ENCODE results near the gene HOXC10. TPM values are rescaled to one million over a fixed set of nuclear protein-coding genes. Genes with fewer than 3 reads are reported as not detected.

The HOXC10 gene
- total and polyA plus RNA-seq, 10 of the 15 experiments (the other 5 are each of a cell fraction or from before 2014, with no cell fraction given), result 0.59 TPM; not detected in 9

- H3K79me2 ChIP-seq (ENCODE audit: control insufficient read depth, insufficient read depth, low read length), result no peaks in the 10 kb centered on the region
- no peak overlapping the region for H3K27ac ChIP-seq (ENCODE audit: control insufficient read depth, insufficient read depth)
- ATAC-seq (no peak), FAIRE-seq (no peak), DNase-seq (ENCODE audit: low read depth, low spot score) (no peak)
- intact Hi-C loops (cut with micrococcal nuclease; ENCODE audit: unreplicated experiment), result no loop called here
- H3K4me1 ChIP-seq (ENCODE audit: control insufficient read depth, insufficient read depth, low read length), result peaks cover 14% of the 10 kb centered on the region
- ChIA-PET POLR2A (no interaction called here), SMC1A (ENCODE audit: uncharacterized antibody, unreplicated experiment) (no interaction called here), RAD21 (ENCODE audit: unreplicated experiment) (no interaction called here), CTCF (interaction anchor here (1.5 kb wide), 1 partner anchor 12 kb away, joined by 3 read pairs; no protein-coding TSS in a partner anchor)
- no TSS peak for BruUV-seq (replicated peaks)
- H3K27me3 ChIP-seq (replicated peaks in 1 of 2; ENCODE audit: control insufficient read depth in 2 of 2, insufficient read depth in 2 of 2, low read length in 1 of 2), result peaks cover 29 to 55% of the 10 kb centered on the region in 2 experiments
- no peak overlapping the region for H3K4me3 ChIP-seq
- no peak overlapping the region for H3K4me2 ChIP-seq (ENCODE audit: control insufficient read depth, insufficient read depth)
- in situ Hi-C loops (cut with MboI), result no loop called here
- no peaks in the 10 kb centered on the region for H3K9me3 ChIP-seq (replicated peaks; ENCODE audit: control insufficient read depth, insufficient read depth, low read length)
- TF ChIP-seq POU2F2 (IDR thresholded peaks at IDR 0.05; ENCODE audit: borderline replicate concordance, low read depth, low read length), result no peak
- no peak for TF ChIP-seq MXI1 (IDR thresholded peaks at IDR 0.05; ENCODE audit: low read depth, low read length)
- no peak for TF ChIP-seq TAF1 (IDR thresholded peaks at IDR 0.05; ENCODE audit: borderline replicate concordance, low read depth, low read length)
- no peak for TF ChIP-seq NFYA (IDR thresholded peaks at IDR 0.05; ENCODE audit: borderline replicate concordance, low read depth, low read length)
- no peak for TF ChIP-seq RBBP5 (conservative IDR thresholded peaks at IDR 0.05)
- no peak for TF ChIP-seq SREBF1 (IDR thresholded peaks at IDR 0.05; ENCODE audit: low read length)
- TF ChIP-seq SMAD5 (IDR thresholded peaks at IDR 0.05; ENCODE audit: low read depth), result no peak
- TF ChIP-seq RFX5 (IDR thresholded peaks at IDR 0.05; ENCODE audit: low read depth, low read length), result no peak
- no peak for TF ChIP-seq PBX3 (IDR thresholded peaks at IDR 0.05; ENCODE audit: insufficient replicate concordance, low read depth, low read length)
- TF ChIP-seq NFXL1 (IDR thresholded peaks at IDR 0.05; ENCODE audit: borderline replicate concordance), result no peak
- no peak for TF ChIP-seq PRDM15 (CRISPR knock-in tag; IDR thresholded peaks at IDR 0.05)
- no peak for TF ChIP-seq MLLT1 (IDR thresholded peaks at IDR 0.05)
- no peak for TF ChIP-seq CBX5 (IDR thresholded peaks at IDR 0.05; ENCODE audit: low read depth)
- no peak for TF ChIP-seq TCF3 (IDR thresholded peaks at IDR 0.05; ENCODE audit: borderline replicate concordance, insufficient read depth, low read depth, low read length)
- 11% methylated on average over 18 of the region's 19 CpGs for WGBS (ENCODE audit: insufficient coverage, insufficient replicate concordance, low lambda C conversion rate, missing lambda C conversion rate)
- H3K9ac ChIP-seq (ENCODE audit: control insufficient read depth, insufficient read depth, low read length), result no peak overlapping the region
- H2AFZ ChIP-seq (ENCODE audit: control insufficient read depth, low read depth, low read length), result no peak overlapping the region
- H4K20me1 ChIP-seq (ENCODE audit: control insufficient read depth, insufficient read depth), result no peaks in the 10 kb centered on the region
- H3K36me3 ChIP-seq (ENCODE audit: control insufficient read depth in 2 of 2, insufficient read depth in 2 of 2, low read length in 1 of 2), result no peaks in the 10 kb centered on the region
Observed at GRCh38 chr12:53994009-53994263, 9.0 kb downstream of the HOXC10 start.
